NCI-H187 treated with DMSO at 0.1 percent for 48 hours (cell line): Measurements from ENCODE around the gene HMGB1.

Experiments used
- DNase-seq: peaks from one replicate; lab custom pipeline; 2025; lab: John Stamatoyannopoulos, UW

HMGB1 gene

DNA sequence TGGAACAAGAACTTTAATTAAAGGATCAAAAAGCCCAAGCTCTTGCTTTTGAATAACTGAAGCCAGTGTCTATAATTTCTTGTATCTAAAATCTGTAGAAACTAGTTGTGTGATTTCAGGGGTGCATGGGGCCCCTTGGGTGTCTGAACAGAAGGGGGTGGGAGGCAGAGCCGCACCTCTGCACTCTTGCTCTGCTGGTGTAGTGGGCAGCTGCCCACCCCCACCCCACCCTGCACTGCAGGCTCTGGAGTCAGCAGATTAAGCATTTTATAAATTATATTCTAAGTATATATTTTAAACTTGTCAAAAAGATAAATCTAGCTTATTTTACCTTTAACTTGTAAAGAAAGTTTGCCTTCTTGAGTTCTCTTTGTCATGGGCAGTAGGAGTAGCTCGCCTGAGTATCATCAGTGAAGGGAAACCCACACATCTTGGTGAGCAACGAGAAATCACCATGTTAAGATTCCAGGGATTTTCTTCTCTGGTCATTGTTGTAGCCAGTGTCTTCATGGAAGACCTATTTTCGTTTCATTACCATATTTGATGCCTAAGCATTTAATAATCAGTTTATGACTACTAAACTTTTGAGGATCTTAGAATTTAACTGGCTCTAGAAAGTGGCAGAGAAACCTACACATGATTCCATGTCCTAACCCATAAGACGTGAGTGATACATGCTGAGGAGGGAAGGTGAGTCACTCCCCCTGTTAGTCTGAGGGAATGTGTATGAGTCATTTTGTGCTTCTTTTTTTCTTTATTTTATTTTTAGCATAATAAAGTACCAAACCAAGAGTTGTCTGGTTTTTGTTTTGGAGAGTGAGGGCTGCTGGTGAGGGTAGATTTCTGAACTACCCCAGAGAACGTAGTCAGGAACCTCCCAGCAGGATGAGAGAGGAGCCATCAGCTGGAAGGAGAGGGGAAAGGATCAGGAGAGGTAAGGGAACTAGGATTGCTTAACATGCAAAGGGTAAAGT is 35.7 kb downstream of the HMGB1 start:
- DNase-seq, result no peak

DNA sequence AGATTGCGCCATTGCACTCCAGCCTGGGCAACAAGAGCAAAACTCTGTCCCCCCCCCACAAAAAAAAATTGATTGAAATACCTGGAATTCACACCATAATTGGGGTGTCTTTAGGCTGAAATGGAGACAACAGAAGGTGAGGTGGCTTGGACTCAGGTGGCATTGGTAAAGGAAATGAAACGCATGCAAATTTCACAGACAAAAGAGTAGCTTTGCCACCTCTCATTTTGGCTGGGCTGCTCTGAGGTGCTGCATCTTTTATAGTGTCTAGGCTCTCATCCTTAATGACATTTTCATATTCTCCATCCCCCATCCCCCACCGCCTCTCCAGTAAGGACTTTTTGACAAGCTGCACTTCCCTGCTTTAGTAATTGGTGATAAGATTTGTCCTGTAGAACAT is 36.5 kb downstream of the HMGB1 start:
- DNase-seq, result no peak

DNA sequence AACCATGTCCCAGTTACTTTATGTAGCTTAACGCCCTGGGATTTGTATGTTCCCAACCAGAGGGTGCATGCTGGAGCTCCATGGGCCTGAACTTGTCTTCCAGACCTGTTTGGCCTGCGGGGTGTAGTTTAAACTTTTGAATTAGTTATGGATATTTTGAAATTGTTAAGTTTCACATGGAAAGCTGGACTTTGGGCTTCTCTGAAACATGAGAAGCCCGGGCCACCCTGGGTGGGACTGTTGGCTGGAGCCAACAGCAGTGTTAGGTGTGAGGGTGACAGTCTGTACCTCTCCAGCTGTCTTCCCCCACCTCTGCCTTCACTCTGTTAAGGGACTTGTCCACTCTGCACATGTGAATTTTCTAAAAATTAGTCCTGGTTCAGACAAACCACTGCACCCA is 41.8 kb downstream of the HMGB1 start:
- DNase-seq, result no peak

DNA sequence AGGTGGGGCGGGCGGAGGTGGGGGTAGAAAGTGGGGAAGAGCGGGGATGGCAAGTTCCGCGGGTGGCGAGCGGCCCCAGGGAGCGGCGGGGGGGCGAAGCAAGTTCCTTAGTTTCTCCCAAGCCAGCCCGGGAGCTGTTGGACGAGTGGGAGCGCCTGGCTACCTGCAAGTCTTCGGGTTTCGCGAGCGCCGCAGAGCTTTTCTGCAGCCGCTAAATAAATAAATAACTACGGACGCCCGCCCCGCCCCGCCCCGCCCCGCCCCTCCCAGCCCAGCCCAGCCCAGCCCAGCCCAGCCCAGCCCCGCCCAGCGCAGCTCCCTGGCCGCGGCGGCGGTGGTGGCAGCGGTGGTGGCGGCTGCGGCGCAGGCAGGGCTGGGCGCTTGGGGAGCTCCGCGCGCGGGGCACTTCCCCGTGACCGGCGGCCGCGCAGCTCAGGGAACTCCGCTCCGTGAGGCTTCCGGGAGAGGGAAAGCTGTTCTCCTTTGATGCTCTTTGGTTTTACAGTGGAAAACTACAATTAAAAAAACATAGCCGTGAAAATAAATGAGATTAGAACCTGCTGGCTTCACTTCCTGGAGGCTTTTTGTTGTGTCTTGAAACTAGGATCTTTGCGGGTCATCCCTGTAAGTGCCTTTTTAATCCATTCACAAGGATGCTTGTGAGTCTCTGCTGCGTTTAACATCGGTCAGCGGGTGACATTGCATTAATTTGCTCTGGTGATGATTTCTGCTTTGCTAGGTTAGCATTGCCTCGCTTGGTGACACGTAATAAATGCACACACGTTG is 43.5 kb downstream of the HMGB1 start, which contains the start of gene UBE2L5:
UBE2L5 (plus strand) TSS at position 440 of the 786 bp plus-strand sequence. CDS start 5,498 bp downstream, outside the sequence.
- DNase-seq, result no peak

DNA sequence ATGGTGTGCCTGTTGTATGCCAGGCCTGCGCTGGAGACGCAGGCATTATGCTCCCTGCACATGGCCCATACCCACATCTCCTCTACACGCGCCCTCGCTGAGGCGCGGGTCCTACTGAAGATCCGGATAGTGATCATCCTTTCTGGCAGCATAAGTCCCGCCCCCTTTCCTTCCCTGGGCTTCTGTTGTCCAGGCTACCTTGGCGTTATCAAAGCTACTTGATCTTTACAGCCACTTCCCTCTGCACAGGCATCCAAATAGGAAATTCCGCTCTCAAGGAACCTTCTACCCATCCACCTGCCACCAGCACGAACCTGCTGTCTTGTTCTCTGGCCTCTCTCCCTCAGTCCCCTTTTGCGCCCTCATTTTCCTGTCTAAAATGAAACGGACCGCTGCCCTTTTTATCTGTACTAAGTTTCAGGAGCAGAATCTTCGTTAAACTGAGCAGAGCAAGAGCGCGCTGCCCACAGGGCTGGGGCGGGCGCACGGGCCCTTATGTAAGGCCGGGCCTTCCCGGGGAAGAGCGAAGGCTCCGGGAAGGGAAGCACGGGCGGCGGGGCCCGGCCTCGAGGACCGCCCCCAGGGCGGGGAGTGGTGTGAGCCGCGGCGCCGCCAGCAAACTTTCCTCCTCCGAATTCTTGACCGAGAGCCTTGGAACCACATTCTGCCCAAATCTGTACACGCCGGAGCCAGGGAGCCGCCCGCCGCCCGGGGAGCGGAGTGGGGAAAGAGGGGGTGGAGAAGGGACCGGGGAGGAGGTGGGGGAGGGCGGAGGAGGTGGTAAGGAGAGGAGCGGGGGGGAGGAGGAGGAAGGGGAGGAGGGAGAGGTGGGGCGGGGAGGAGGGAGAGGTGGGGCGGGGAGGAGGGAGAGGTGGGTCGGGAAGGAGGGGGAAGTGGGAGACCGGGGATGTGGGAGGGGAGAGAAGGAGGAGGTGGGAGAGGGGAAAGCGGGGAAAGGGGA is 44.4 kb downstream of the HMGB1 start:
- DNase-seq, result peak; percentile 26

DNA sequence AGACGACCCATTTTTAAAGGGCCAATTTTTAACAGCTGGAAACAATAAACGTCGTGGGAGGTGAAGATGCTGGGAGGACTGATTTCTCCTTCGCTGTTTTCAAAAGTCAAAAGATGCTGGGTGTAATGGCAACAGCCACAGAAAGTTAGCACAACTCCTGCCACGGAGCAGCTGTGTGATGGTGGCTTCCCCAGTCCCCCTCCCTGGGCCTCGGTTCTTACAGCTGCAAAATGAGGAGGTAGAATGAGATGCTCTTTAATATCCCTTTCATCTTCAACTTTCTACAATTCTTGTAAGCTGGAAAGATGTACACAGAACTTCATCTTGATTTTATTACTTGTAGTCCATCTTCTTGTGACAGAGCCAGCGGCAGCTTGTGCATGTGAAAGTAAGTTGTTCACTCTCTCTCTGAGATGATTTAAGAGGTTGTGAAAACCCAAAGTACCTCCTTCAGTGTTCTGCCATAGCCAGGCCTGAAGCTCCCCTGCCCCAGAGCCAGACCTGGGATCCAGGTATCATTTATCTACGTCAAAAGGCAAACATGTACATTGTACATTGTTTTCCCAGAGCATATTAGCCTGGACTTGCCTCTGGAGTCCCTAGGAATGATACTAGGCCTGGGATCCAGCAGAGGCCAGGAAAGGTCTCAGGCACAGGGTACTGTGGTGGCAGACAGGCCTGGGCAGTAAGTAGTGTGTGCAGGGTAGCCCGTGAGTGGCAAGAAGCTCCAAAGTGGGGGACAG is 46.8 kb downstream of the HMGB1 start:
- no peak for DNase-seq

DNA sequence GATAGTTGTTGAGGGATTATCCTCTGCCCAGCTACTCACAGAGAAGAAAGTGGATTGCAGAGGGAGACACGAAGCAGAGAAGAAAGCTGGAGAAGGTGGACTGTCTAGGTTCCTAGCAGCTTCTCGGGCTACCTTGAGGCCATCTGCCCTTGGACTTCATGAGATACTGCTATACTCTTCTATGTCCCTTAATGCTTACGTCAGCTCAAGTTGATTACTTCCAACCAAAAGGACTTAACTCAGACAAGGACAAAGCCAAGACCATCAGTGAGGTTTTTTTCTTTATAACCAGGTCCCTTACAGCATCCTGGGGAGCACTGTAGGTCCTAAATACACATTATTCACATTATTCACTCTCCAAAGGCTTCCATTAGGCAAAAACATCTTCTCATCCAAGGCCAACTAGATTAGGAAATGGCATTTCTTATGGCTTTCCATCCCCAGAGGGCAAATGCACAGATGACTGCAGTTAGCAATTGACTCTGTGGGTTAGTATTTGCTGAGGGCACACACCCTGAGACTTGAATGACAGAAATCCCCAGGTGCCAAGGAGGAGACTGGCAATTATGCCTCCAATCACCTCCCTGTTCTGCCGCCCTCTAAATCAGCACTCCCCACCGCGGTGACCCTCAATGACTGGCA is 47.5 kb downstream of the HMGB1 start:
- no peak for DNase-seq

DNA sequence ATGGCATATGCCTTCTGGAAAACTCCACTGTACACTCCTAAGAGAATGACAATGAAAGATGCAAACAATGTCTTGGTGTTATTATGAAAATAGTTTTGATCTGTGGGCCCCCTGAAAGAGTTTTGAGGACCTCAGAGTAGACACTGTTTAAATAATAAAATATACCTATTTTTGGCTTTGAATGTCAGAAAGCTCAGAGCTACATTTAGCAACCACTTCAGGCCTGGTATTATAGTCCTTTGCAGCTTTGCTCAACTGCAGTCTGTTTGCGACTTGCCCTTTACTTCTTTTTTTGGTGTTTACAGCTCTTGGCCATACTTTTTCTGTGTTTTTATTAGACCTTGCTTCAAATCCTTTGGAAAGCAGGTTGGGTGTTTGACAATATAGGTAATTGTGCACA is 49.3 kb downstream of the HMGB1 start:
- DNase-seq, result no peak

DNA sequence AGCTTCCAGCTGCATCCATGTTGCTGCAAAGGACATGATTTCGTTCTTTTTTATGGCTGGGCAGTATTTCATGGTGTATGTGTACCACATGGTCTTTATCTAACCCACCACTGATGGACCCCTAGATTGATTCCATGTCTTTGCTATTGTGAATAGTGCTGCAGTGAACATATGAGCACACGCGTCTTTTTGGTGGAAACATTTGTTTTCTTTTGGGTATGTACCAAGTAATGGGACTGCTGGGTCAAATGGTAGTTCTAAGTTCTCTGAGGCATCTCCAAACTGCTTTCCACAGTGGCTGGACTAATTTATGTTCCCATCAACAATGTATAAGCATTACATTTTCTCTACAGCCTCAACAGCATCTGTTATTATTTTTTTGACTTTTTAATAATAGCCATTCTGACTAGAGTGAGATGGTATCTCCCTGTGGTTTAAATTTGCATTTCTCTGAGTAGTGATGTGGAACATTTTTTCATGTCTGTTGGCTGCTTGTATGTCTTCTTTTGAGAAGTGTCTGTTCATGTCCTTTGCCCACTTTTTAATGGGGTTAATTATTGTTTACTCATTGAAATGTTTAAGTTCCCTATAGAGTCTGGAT is 50.2 kb downstream of the HMGB1 start:
- DNase-seq, result no peak

DNA sequence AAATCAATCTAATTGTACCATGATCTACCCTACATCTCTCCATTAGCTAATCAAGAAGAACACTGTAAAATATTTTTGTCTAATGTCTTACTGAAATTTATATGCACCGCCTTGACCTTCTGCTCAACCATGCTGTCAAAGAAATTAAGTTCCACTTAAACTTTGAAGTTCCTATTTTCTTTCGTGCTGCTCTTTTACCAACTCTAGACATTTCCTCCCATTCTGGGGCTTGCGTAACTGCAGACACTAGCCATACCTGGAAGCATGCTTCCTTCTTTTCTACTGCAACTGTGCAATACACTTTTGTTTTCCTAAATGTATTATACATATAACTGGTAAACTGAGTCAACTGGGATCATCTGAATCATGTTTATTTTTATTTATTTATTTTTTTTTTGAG is 51.9 kb downstream of the HMGB1 start:
- no peak for DNase-seq

DNA sequence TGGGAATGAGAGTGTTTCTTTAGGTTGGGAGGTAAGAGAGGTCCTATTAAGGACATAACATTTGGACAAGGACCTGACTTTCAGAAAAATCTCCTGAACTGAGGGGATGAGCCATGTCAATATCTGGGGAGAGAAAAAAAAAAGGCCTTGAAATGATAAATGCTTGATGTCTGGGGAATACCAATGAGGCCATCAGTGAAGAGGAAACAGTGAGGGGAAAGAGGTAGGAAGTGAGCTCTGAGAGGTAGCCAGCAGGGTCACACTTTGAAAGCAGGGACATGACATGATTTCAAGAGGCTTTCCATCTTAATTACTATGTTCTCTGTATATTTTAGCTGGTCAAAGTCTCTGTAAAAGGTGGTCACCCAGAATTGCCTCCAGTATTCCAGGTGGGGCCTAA is 53.4 kb downstream of the HMGB1 start:
- no peak for DNase-seq

DNA sequence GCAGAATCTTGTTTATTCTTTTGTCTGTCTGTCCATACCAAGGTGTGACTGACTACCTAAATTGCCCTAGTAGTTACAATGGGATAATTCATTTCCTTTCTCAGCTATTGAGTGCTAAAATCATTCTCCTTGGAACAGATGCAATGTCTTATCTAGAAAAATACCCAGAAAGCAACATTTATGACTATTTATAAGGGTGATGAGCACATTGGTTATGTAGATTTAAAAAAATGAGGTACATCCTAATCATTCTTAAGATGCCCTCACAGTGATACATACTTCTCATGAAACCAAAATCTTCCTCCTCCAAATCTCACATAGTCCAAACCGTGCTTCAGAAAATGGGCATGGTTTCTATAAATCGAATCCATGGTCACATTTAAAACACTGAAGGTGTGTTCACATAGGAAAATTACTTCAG is 55.0 kb downstream of the HMGB1 start:
- no peak for DNase-seq

DNA sequence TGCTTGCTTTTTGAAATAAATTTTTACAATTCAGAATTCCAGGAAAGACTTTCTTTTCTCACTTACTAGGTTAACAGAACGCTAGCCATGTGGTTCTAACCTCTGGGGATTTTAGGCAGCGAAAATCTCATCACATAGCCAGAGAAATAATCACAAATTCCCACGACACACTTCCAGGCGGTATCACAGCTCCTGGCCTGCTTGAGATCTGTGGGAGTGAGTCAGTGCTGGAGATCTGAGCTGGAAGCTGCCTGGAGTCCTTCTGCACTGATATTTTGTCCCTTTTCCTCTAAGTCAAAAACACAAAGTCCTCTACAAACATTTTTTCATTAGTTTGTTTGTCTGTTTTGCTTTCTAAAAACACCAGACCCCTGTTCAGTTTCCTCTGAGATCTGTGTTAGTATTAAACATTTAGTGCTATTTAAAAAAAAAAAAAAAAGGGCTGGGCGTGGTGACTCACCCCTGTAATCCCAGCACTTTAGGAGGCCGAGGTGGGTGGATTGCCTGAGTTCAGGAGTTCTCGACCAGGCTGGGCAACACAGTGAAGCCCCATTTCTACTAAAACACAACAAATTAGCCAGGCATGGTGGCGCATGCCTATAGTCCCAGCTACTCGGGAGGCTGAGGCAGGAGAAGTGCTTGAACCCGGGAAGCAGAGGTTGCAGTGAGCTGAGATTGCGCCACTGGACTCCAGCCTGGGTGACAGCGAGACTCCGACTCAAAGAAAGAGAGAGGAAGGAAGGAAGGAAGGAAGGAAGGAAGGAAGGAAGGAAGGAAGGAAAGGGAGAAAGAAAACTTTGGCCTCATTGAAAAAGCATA is 55.6 kb downstream of the HMGB1 start:
- no peak for DNase-seq

DNA sequence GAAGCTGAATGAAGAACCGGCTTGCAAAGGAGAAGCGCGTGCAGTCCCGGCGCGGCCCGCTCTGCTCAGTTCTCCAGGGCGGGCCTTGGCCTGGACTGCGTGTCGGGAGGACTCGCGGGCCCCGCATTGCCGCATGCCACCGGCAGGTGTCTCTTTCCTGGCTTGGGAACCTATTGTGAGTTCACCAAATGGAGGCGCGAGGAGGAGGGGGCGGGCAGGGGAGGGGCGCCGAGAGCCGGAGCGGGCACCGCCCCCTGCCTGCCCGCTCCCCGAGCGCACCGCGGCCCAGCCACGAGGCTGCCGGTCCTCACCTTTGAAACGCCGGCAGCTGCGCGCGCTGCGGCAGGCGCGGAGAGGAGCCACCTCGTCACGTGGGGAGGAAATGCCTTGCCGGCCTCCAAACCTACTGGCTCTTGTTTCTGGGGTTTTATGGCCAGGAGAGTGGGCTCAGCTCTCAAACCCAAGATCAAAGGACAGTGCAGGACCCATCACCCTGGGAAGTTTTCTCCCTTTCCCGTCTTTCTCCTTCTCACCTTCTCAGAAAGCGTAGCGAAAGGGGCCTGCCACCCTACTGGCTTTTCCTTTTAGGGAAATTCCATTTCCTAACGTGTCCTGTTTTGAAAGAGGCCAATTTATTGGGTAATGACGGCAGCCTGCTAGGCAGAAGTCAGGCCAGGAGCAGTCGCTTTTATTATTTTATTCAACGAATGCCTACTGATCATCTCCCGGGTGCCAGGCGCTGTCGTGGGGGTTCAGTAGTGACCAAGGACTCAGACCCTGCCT is 57.2 kb downstream of the HMGB1 start:
- DNase-seq, result no peak

DNA sequence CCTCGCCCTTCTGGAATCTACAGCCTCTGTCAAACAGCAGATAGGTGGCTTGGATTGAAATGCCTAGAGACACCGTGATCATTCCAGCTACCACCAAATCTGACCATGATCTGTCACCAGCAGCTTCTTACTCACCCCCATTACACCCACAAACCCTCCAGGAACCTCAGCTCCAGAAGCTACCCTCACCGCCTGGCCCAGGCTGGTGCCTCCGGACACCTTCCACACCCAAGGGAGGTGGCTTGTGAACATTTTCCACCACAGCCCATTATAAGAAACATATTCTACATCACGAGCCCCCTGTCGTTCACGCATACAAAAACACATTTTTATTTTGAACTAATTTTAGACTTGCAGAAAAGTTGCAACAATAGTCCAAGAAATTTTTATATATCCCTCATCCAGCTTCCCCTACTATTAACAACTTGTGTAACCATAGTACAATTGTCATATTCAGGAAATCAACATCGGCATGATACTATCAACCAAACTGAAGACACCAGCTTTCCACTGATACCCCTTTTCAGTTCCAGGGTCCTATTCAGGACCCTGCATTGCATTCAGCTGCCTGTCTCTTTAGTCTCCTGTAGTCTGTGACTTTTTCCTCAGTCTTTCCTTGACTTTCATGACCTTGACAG is 58.8 kb downstream of the HMGB1 start:
- no peak for DNase-seq
